ENCODE measurements around the gene RIT1.

RIT1 gene

GRCh38 chr1:155910621-155911121, 478 bp downstream of the RIT1 start:
- H3K9me3 ChIP-seq (ENCODE audit: low read length), result no peaks in the 10 kb centered on the region
- peaks cover 74% of the 10 kb centered on the region for H3K36me3 ChIP-seq (ENCODE audit: insufficient read depth, low read length)
- no peaks in the 10 kb centered on the region for H3K79me2 ChIP-seq (ENCODE audit: insufficient read depth, low read length)
- no peaks in the 10 kb centered on the region for H4K20me1 ChIP-seq (ENCODE audit: insufficient read depth, low read length)
- H3K4me3 ChIP-seq (ENCODE audit: low read depth, low read length, poor library complexity, severe bottlenecking), result peak overlapping the region; percentile 81
- peak overlapping the region; percentile 65 for H3K9ac ChIP-seq (ENCODE audit: low read length)
- H3F3A ChIP-seq (ENCODE audit: insufficient read depth, low read length), result peaks cover 9% of the 10 kb centered on the region
- TF ChIP-seq CTCF (IDR thresholded peaks at IDR 0.05; ENCODE audit: low read length) (no peak), EZH2 (IDR thresholded peaks at IDR 0.05; ENCODE audit: borderline replicate concordance, low read length) (no peak)
- no peaks in the 10 kb centered on the region for H3K27me3 ChIP-seq (ENCODE audit: insufficient read depth, low read length)
- H3K4me2 ChIP-seq (ENCODE audit: low read length), result peak overlapping the region; percentile 95
- peaks cover 23% of the 10 kb centered on the region for H3K4me1 ChIP-seq (ENCODE audit: insufficient read depth, low read length, severe bottlenecking)
- no peaks in the 10 kb centered on the region for H3K9me2 ChIP-seq (ENCODE audit: low read depth, low read length)
- H3K27ac ChIP-seq (ENCODE audit: low read depth, low read length, poor library complexity, severe bottlenecking), result peak overlapping the region; percentile 80
- H2AFZ ChIP-seq (ENCODE audit: low read length), result no peak overlapping the region

- peak overlapping the region; percentile 81 for H3K4me3 ChIP-seq (ENCODE audit: low read depth, low read length, poor library complexity, severe bottlenecking)
- H2AFZ ChIP-seq (ENCODE audit: low read length), result no peak overlapping the region
- no peaks in the 10 kb centered on the region for H3K9me3 ChIP-seq (ENCODE audit: low read length)
- H3K9ac ChIP-seq (ENCODE audit: low read length), result peak overlapping the region; percentile 65; the same call in 1 of the 2 replicates
- H3K27me3 ChIP-seq (ENCODE audit: insufficient read depth, low read length), result no peaks in the 10 kb centered on the region
- TF ChIP-seq CTCF (IDR thresholded peaks at IDR 0.05; ENCODE audit: low read length) (no peak), EZH2 (IDR thresholded peaks at IDR 0.05; ENCODE audit: borderline replicate concordance, low read length) (no peak)
- no peaks in the 10 kb centered on the region for H3K9me2 ChIP-seq (ENCODE audit: low read depth, low read length)
- H3K4me2 ChIP-seq (ENCODE audit: low read length), result peak overlapping the region; percentile 95
- peaks cover 23% of the 10 kb centered on the region for H3K4me1 ChIP-seq (ENCODE audit: insufficient read depth, low read length, severe bottlenecking)
- no peaks in the 10 kb centered on the region for H4K20me1 ChIP-seq (ENCODE audit: insufficient read depth, low read length)
- H3K36me3 ChIP-seq (ENCODE audit: insufficient read depth, low read length), result peaks cover 74% of the 10 kb centered on the region
- no peaks in the 10 kb centered on the region for H3K79me2 ChIP-seq (ENCODE audit: insufficient read depth, low read length)
- no peak overlapping the region for H3K27ac ChIP-seq (ENCODE audit: low read depth, low read length, poor library complexity, severe bottlenecking)
- peaks cover 9% of the 10 kb centered on the region for H3F3A ChIP-seq (ENCODE audit: insufficient read depth, low read length)
Observed at GRCh38 chr1:155909894-155910293, 1.3 kb downstream of the RIT1 start.

- Histone ChIP-seq H3K79me2 (ENCODE audit: insufficient read depth, low read length) (no peaks in the 10 kb centered on the region), H3K4me1 (ENCODE audit: insufficient read depth, low read length, severe bottlenecking) (no peaks in the 10 kb centered on the region), H4K20me1 (ENCODE audit: insufficient read depth, low read length) (no peaks in the 10 kb centered on the region), H3K9ac (ENCODE audit: low read length) (no peak overlapping the region), H2AFZ (ENCODE audit: low read length) (no peak overlapping the region), H3F3A (ENCODE audit: insufficient read depth, low read length) (no peaks in the 10 kb centered on the region; the same call in 1 of the 2 replicates), H3K9me3 (ENCODE audit: low read length) (no peaks in the 10 kb centered on the region), H3K27me3 (ENCODE audit: insufficient read depth, low read length) (no peaks in the 10 kb centered on the region), H3K36me3 (ENCODE audit: insufficient read depth, low read length) (peaks cover 80% of the 10 kb centered on the region), H3K9me2 (ENCODE audit: low read depth, low read length) (no peaks in the 10 kb centered on the region), H3K27ac (ENCODE audit: low read depth, low read length, poor library complexity, severe bottlenecking) (no peak overlapping the region), H3K4me2 (ENCODE audit: low read length) (no peak overlapping the region), H3K4me3 (ENCODE audit: low read depth, low read length, poor library complexity, severe bottlenecking) (no peak overlapping the region)
- TF ChIP-seq CTCF (IDR thresholded peaks at IDR 0.05; ENCODE audit: low read length) (no peak), EZH2 (IDR thresholded peaks at IDR 0.05; ENCODE audit: borderline replicate concordance, low read length) (no peak)
Observed at GRCh38 chr1:155904261-155904660, 6.9 kb downstream of the RIT1 start.

Measured in OCI-LY1 (cell line).